GM23248 (cell line): ENCODE results near the gene CEACAM3.

ENCODE experiments used
- EZH2 ChIP-seq: fragments of 200-600 bp; sonication (generic); IDR thresholded peaks from 2 replicates; pipeline ENCODE4 v1.6.1; 2018; ENCODE audit warnings: antibody characterized with exemption, mild to moderate bottlenecking; ENCODE audit not compliant: insufficient read depth, poor library complexity, severe bottlenecking
- EZH2phosphoT487 ChIP-seq: fragments of 200-600 bp; sonication (generic); IDR thresholded peaks from 2 replicates; pipeline ENCODE4 v1.6.1; 2018; ENCODE audit warnings: antibody characterized with exemption, moderate library complexity, mild to moderate bottlenecking, low read depth; ENCODE audit not compliant: insufficient read depth

DNA sequence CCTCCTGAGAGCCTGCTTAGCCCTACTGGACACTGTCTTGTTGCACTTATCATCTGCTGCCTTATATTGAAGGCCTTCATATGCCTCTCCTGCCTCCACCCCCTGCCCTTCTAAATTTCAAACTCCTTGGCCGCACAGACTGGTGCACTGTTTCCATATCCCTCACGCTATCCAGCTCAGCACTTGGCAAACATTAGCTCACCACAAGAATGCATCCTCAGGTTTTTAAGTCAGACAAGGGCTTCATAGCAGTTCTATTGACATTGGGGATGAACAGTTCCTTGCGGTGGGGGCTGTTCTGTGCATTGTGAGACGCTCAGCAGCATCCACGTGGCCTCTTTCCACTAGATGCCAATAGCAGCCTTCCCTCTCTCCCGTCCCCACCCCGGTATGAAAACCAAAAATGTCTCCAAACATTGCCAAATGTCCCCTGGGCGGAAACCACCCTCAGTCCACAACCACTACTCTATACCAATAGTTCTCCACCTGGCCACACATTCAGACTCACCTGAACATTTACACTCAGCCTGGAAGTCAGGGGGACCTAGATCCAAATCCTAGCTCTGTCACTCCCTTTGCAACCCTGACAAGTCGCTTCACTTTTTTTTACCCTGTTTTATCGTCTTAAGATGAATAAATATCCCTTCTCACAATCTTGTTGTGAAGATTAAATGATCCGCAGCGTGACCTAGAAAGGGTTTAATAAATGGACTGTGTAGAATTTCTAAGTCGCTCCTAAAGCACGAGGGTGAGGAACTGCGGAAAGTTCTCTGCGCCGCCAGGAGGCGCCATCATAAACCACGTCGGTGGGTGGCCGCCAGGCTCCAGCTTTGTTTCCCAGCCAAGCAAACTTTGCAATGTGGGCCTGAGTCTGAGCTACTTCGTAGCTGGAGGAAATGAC is 3.6 kb upstream of the CEACAM3 start:
- TF ChIP-seq EZH2 (no peak), EZH2phosphoT487 (no peak)
